K562 (cell line): Measurements from ENCODE around the gene COQ7. TPM values are rescaled to one million over a fixed set of nuclear protein-coding genes. Genes with fewer than 3 reads are reported as not detected.

Experiments used
- ATAC-seq: fragments of 200-7000 bp; cut with Tn5 transposase; 3 replicates; pipeline ENCODE4 v1.9.1; 2020; ENCODE audit warnings: moderate library complexity
- BruUV-seq: library from RNA; stranded (reverse); fragments of 400-500 nt; replicated peaks from 2 replicates; lab custom pipeline; 2021; lab: Mats Ljungman, UMichigan
- CTCF ChIA-PET: fragments of 300-600 bp; formaldehyde crosslinking; extraction: SDS; loops from one replicate; lab custom pipeline; 2021; ENCODE audit warnings: low intra/inter-chr PET ratio; lab: Yijun Ruan, JAX
- POLR2A ChIA-PET: fragments of 300-600, 350-650 bp; sonication (Branson Sonifier 250); formaldehyde crosslinking; extraction: SDS; loops from one replicate; lab custom pipeline; 2021; ENCODE audit warnings: antibody characterized with exemption, inconsistent platforms; lab: Yijun Ruan, JAX
- DNase-seq, 4 experiments: peaks; one replicate each; pipeline versions ENCODE4 v3.0.0 to v3.0.0-alpha.2; 2011 to 2018; ENCODE audit warnings: low spot score in 3 of 4, mixed read lengths in 3 of 4; ENCODE audit errors: extremely low read depth in 1 of 4
- FAIRE-seq: peaks from 2 replicates; lab custom pipeline; 2011; peaks lifted over from hg19 to GRCh38; lab: Jason Lieb, UNC
- H2AFZ ChIP-seq: 2 replicates; pipeline ENCODE4 v1.6.0; 2011; ENCODE audit warnings: low read depth, low read length, control low read depth, inconsistent platforms
- H3K27ac ChIP-seq: fragments of 200-600 bp; 3 replicates; pipeline ENCODE4 v1.8.0; 2011; ENCODE audit warnings: low read depth, mild to moderate bottlenecking, control low read depth, inconsistent platforms, low read length, moderate library complexity, mixed read lengths; ENCODE audit errors: extremely low read depth
- H3K27me3 ChIP-seq, 2 experiments: fragments of 300-600 bp in 1 of 2; 2 replicates in 1 of 2; 3 replicates in 1 of 2; pipeline versions ENCODE4 v1.6.0 to v1.8.0; 2011; ENCODE audit warnings: inconsistent platforms in 2 of 2, low read length in 2 of 2, mild to moderate bottlenecking in 1 of 2, mixed read lengths in 1 of 2, moderate library complexity in 1 of 2; ENCODE audit not compliant: control insufficient read depth in 2 of 2, insufficient read depth in 2 of 2
- H3K36me3 ChIP-seq: fragments of 300-600 bp; 3 replicates; pipeline ENCODE4 v1.8.0; 2011; ENCODE audit warnings: mild to moderate bottlenecking, low read length, inconsistent platforms; ENCODE audit not compliant: control insufficient read depth, insufficient read depth
- H3K4me1 ChIP-seq, 2 experiments: fragments of 200-600 bp in 1 of 2; replicated peaks in 1 of 2; 2 replicates in 1 of 2; 3 replicates in 1 of 2; pipeline versions ENCODE4 v1.5.1 to v1.8.0; 2011; ENCODE audit warnings: inconsistent platforms in 2 of 2, low read length in 2 of 2, mild to moderate bottlenecking in 1 of 2, mixed read lengths in 1 of 2, moderate library complexity in 1 of 2; ENCODE audit not compliant: control insufficient read depth in 2 of 2, insufficient read depth in 2 of 2
- H3K4me2 ChIP-seq: 2 replicates; pipeline ENCODE4 v1.6.1; 2011; ENCODE audit warnings: low read length, control low read depth, inconsistent platforms, mixed read lengths; ENCODE audit not compliant: insufficient read depth
- H3K4me3 ChIP-seq: fragments of 200-600 bp; sonication (generic), shearing (Covaris generic); 2 replicates; pipeline ENCODE4 v1.5.1; 2016; ENCODE audit warnings: control low read depth, inconsistent platforms
- H3K79me2 ChIP-seq: fragments of 200-600 bp; 3 replicates; pipeline ENCODE4 v1.8.0; 2011; ENCODE audit warnings: low read length, inconsistent platforms; ENCODE audit not compliant: control insufficient read depth, insufficient read depth
- H3K9ac ChIP-seq, 2 experiments: 2 replicates each; pipeline versions ENCODE4 v1.6.0 to v1.6.1; 2011; ENCODE audit warnings: low read depth in 2 of 2, low read length in 2 of 2, control low read depth in 1 of 2, inconsistent platforms in 1 of 2, mild to moderate bottlenecking in 1 of 2, mixed read lengths in 1 of 2; ENCODE audit not compliant: insufficient read depth in 1 of 2
- H3K9me1 ChIP-seq: one replicate; pipeline ENCODE4 v1.6.0; 2011; ENCODE audit warnings: inconsistent platforms, mild to moderate bottlenecking, low read length, moderate library complexity; ENCODE audit not compliant: control insufficient read depth, insufficient read depth
- H3K9me3 ChIP-seq: replicated peaks from 2 replicates; pipeline ENCODE4 v1.5.1; 2011; ENCODE audit warnings: low read depth, low read length, inconsistent platforms; ENCODE audit not compliant: control insufficient read depth, insufficient read depth
- H4K20me1 ChIP-seq: replicated peaks from 2 replicates; pipeline ENCODE4 v1.6.1; 2011; ENCODE audit warnings: low read length, inconsistent platforms, mixed read lengths; ENCODE audit not compliant: control insufficient read depth, insufficient read depth
- CBX5 ChIP-seq: IDR thresholded peaks from 2 replicates; pipeline ENCODE4 v1.6.1; 2014; ENCODE audit warnings: low read depth, borderline replicate concordance
- CC2D1A ChIP-seq: fragments of 450-650 bp; IDR thresholded peaks from 2 replicates; pipeline ENCODE4 v1.6.1; 2017; ENCODE audit warnings: mild to moderate bottlenecking
- CHD1 ChIP-seq: fragments of 200-600 bp; sonication (generic); IDR thresholded peaks from one replicate; pipeline ENCODE4 v1.6.1; 2012; ENCODE audit warnings: mild to moderate bottlenecking, moderate library complexity, low read length, inconsistent platforms
- POLR2G ChIP-seq: fragments of 200-400 bp; formaldehyde crosslinking; IDR thresholded peaks from 2 replicates; pipeline ENCODE4 v1.6.1; 2017; ENCODE audit warnings: low read depth, mild to moderate bottlenecking, antibody characterized with exemption, low read length, moderate library complexity
- PURB ChIP-seq: sonication (generic); formaldehyde crosslinking; IDR thresholded peaks from 2 replicates; pipeline ENCODE4 v1.9.0; 2021; ENCODE audit warnings: low read depth, mild to moderate bottlenecking, missing genetic modification reagents
- ZNF785 ChIP-seq: fragments of 250-450 bp; sonication (Bioruptor Pico); IDR thresholded peaks from 2 replicates; pipeline ENCODE4 v1.4.0; 2020; ENCODE audit warnings: mild to moderate bottlenecking
- WGBS: fragments of 100-300 bp; shearing (Covaris generic); methylation state at CpG from one replicate; pipeline ENCODE4 v1.1.6; 2016; ENCODE audit warnings: low coverage, mixed read lengths; ENCODE audit not compliant: insufficient coverage; ENCODE audit errors: missing lambda C conversion rate; 5-methylcytosine and 5-hydroxymethylcytosine counted together
- in situ Hi-C: fragments of 300-500 bp; cut with MboI; formaldehyde crosslinking; loops from 4 replicates; pipeline ENCODE4 v1.15.0; 2018; ENCODE audit warnings: inconsistent platforms, mixed read lengths
- intact Hi-C: fragments of 100-400 bp; cut with micrococcal nuclease; formaldehyde crosslinking; loops from 2 replicates; pipeline ENCODE4 v1.14.2; 2022
- polyA plus RNA-seq, 8 experiments: library from polyadenylated mRNA; depleted of rRNA in 4 of 8; stranded (reverse) in 5 of 8; unstranded in 3 of 8; fragments of >200 nt; fragmentation: Nextera tagmentation in 2 of 8; fragmentation: Illumina TruSeq in 1 of 8; extraction: Ambion mirVana in 2 of 8; extraction: Trizol in 1 of 8; gene quantifications; 2 replicates each; pipeline versions ENCODE4 v1.2.1 to v1.2.3, GENCODE V29; 2011 to 2014; ENCODE audit warnings: inconsistent platforms in 1 of 8, missing spikeins in 1 of 8
- total RNA-seq, 7 experiments: library from RNA; depleted of rRNA in 6 of 7; stranded (reverse); fragments of >200 nt in 6 of 7; fragmentation: Illumina TruSeq in 2 of 7; extraction: Trizol in 2 of 7; gene quantifications; 2 replicates each; pipeline versions ENCODE4 v1.2.1 to v1.2.3, GENCODE V29; 2011 to 2021; ENCODE audit warnings: low replicate concordance in 1 of 7
- TF ChIP-seq, protein P1 (sequence below): fragments of 250-450 bp; sonication (Bioruptor Pico); IDR thresholded peaks from 2 replicates; pipeline ENCODE4 v1.9.0; 2021; ENCODE audit warnings: mild to moderate bottlenecking

Gene COQ7
- total and polyA plus RNA-seq, 9 of the 15 experiments (the other 6 are each of a cell fraction or from before 2014, with no cell fraction given): 2.3 to 26.1 (median 15.2) TPM

DNA sequence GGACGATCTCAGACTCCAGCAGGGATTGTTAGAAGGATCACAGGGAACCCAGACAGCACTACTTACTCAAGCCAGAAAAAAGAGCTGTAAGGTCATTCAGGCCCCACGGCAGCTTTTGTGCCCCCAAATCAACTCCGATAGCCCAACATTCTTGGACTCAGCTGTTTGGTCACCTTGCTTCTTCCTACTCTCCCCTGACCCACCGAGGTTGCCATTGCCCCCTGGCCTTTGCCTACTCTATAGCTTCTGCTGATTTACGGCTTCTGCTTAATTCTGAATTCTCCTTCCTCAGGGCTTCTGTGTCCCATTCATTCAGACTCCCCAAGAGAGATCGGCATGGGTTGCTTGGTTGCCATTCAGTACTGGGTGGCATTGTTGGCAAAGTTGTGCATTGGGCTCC, 37.7 kb downstream of the COQ7 start:
- H3K27ac ChIP-seq: no peak overlapping the region
- H3K4me1 ChIP-seq: no peaks in the 10 kb centered on the region
- H3K9ac ChIP-seq: no peak overlapping the region
- intact Hi-C loops: no loop called here
- TF ChIP-seq CBX5: no peak
- no peak for TF ChIP-seq ZNF785 (CRISPR knock-in tag)
- TF ChIP-seq, protein P1, sequence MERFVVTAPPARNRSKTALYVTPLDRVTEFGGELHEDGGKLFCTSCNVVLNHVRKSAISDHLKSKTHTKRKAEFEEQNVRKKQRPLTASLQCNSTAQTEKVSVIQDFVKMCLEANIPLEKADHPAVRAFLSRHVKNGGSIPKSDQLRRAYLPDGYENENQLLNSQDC (CRISPR knock-in tag): no peak
- no peak for TF ChIP-seq CHD1
- no peak for TF ChIP-seq POLR2G
- no peak for TF ChIP-seq CC2D1A
- TF ChIP-seq PURB (CRISPR knock-in tag): no peak
- no peaks in the 10 kb centered on the region for H3K79me2 ChIP-seq
- FAIRE-seq (no peak), DNase-seq (no peak), ATAC-seq (no peak)
- H3K27me3 ChIP-seq: peaks cover 3 to 9% of the 10 kb centered on the region in 2 experiments; a peak in 1 of 5 replicates
- BruUV-seq: no TSS peak
- no peak overlapping the region for H2AFZ ChIP-seq
- no peaks in the 10 kb centered on the region; the same call in 1 of the 2 replicates for H4K20me1 ChIP-seq
- 28% methylated on average over 6 of the region's 6 CpGs for WGBS
- POLR2A ChIA-PET: interaction anchor here (0.7 to 1.2 kb wide), 2 partner anchors 12 to 45 kb away, joined by 3 read pairs; no protein-coding TSS in a partner anchor
- H3K4me2 ChIP-seq: no peak overlapping the region
- no peaks in the 10 kb centered on the region; the same call in 1 of the 2 replicates for H3K9me3 ChIP-seq
- H3K9me1 ChIP-seq: no peaks in the 10 kb centered on the region
- CTCF ChIA-PET: no interaction called here
- no peaks in the 10 kb centered on the region for H3K36me3 ChIP-seq
- H3K4me3 ChIP-seq: no peak overlapping the region
- in situ Hi-C loops: no loop called here
